ENCODE results near the gene LUZP2. TPM values are rescaled to one million over a fixed set of nuclear protein-coding genes. Genes with fewer than 3 reads are reported as not detected.

Gene LUZP2
- polyA plus RNA-seq, 1 of the 3 experiments (the other 2 are of a cell fraction) = 0.03 TPM

- no peak for TF ChIP-seq REST (IDR thresholded peaks at IDR 0.05; ENCODE audit: low read depth, low read length)
- TF ChIP-seq PBX3 (IDR thresholded peaks at IDR 0.05) = no peak
- no peak for TF ChIP-seq POLR2AphosphoS5 (IDR thresholded peaks at IDR 0.05; ENCODE audit: low read depth, low read length)
- TF ChIP-seq GATA2 (CRISPR knock-in tag; IDR thresholded peaks at IDR 0.05) = no peak
- TF ChIP-seq NRF1 (IDR thresholded peaks at IDR 0.05; ENCODE audit: low read depth, low read length) = no peak
- TF ChIP-seq CTCF (IDR thresholded peaks at IDR 0.05) = no peak
- TF ChIP-seq YY1 (IDR thresholded peaks at IDR 0.05; ENCODE audit: low read depth) = no peak
- TF ChIP-seq USF2 (IDR thresholded peaks at IDR 0.05; ENCODE audit: borderline replicate concordance, low read depth, low read length) = no peak
- TF ChIP-seq IRF3 (IDR thresholded peaks at IDR 0.05; ENCODE audit: low read depth, low read length) = no peak
- TF ChIP-seq SMC3 (IDR thresholded peaks at IDR 0.05; ENCODE audit: low read depth, low read length) = no peak
- TF ChIP-seq ELF1 (IDR thresholded peaks at IDR 0.05) = no peak
- no peak for TF ChIP-seq GABPA (IDR thresholded peaks at IDR 0.05; ENCODE audit: low read depth)
- TF ChIP-seq RCOR1 (IDR thresholded peaks at IDR 0.05; ENCODE audit: low read length) = no peak
- TF ChIP-seq TAF1 (IDR thresholded peaks at IDR 0.05; ENCODE audit: borderline replicate concordance, low read depth, low read length) = no peak
- Histone ChIP-seq H3K4me1 (ENCODE audit: control insufficient read depth in 1 of 2, insufficient read depth in 2 of 2, low read depth in 1 of 2, low read length in 1 of 2) (no peaks in the 10 kb centered on the region), H3K9me2 (no peaks in the 10 kb centered on the region), H3K9ac (no peak overlapping the region), H3K27ac (ENCODE audit: low read depth in 2 of 2, low read length in 1 of 2) (no peak overlapping the region), H3K27me3 (ENCODE audit: insufficient read depth) (no peaks in the 10 kb centered on the region), H4K20me1 (ENCODE audit: insufficient read depth) (no peaks in the 10 kb centered on the region), H3K4me2 (no peak overlapping the region), H2AFZ (ENCODE audit: low read depth) (no peak overlapping the region), H3K36me3 (replicated peaks in 1 of 2; ENCODE audit: control insufficient read depth in 1 of 2, insufficient read depth in 2 of 2, low read length in 1 of 2) (no peaks in the 10 kb centered on the region), H3F3A (replicated peaks; ENCODE audit: insufficient read depth) (no peaks in the 10 kb centered on the region), H3K79me2 (ENCODE audit: insufficient read depth) (no peaks in the 10 kb centered on the region), H3K4me3 (ENCODE audit: low read depth in 2 of 2, low read length in 1 of 2) (no peak overlapping the region), H3K9me3 (no peaks in the 10 kb centered on the region)
- CTCF ChIA-PET = interaction anchor here (1.2 kb wide), 1 partner anchor 39 kb away, joined by 3 read pairs; no protein-coding TSS in a partner anchor
- 36% methylated on average over 1 of the region's 1 CpG for WGBS (ENCODE audit: low lambda C conversion rate)
- POLR2A ChIA-PET = no interaction called here
- DNase-seq = no peak
Measured at GRCh38 chr11:24820541-24820940, 323.7 kb downstream of the LUZP2 start.

All from SK-N-SH (cell line).